Hepatocyte (in vitro differentiated cells): ENCODE measurements around the gene RFPL2.

Experiments used
- CTCF ChIP-seq: fragments of 200-600 bp; sonication (generic); IDR thresholded peaks from 2 replicates; pipeline ENCODE4 v1.5.1; 2016; ENCODE audit warnings: antibody characterized with exemption, mild to moderate bottlenecking; ENCODE audit not compliant: poor library complexity
- EZH2 ChIP-seq: fragments of 200-600 bp; sonication (generic); IDR thresholded peaks from 2 replicates; pipeline ENCODE4 v1.6.1; 2016; ENCODE audit warnings: antibody characterized with exemption, mild to moderate bottlenecking, borderline replicate concordance
- EZH2phosphoT487 ChIP-seq: fragments of 200-600 bp; sonication (generic); IDR thresholded peaks from one replicate; pipeline ENCODE4 v1.6.1; 2018; ENCODE audit warnings: antibody characterized with exemption, mild to moderate bottlenecking, low read depth, moderate library complexity; ENCODE audit not compliant: unreplicated experiment, severe bottlenecking

- TF ChIP-seq CTCF = no peak
- no peak for TF ChIP-seq EZH2
- no peak for TF ChIP-seq EZH2phosphoT487
Observed at GRCh38 chr22:32236970-32237369, 32.1 kb upstream of the RFPL2 start.
